ENCODE measurements around the gene GNS.

GNS gene

DNA sequence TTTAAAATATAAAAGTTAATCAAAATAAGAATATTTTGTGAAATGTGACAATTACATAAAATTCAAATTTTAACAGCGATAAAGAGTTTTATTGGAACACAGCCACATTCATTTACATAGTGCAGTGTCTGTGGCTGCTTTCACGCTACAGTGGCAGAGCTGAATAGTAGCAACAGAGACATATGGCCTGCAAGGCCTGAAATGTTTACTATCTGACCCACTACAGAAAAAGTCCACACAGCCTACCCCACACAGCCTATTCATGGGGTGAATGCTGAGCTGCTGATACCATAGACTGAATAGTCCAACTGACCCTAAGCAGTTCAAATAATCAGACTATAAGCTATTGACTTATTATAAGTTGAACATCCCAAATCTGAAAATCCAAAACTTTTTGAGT lies 13.2 kb downstream of the GNS start:
- Histone ChIP-seq H3K27ac (ENCODE audit: low read depth, low read length) (no peak overlapping the region), H3K4me1 (ENCODE audit: insufficient read depth, low read length) (no peaks in the 10 kb centered on the region), H3K27me3 (ENCODE audit: control insufficient read depth in 1 of 2, insufficient read depth in 2 of 2, low read length in 2 of 2) (no peaks in the 10 kb centered on the region), H3K9me3 (ENCODE audit: low read length) (no peaks in the 10 kb centered on the region), H3K4me3 (ENCODE audit: low read depth in 1 of 2, low read length in 2 of 2) (no peak overlapping the region), H3K36me3 (ENCODE audit: insufficient read depth, low read length) (peaks cover 59% of the 10 kb centered on the region), H3K9ac (ENCODE audit: low read length) (no peak overlapping the region)

- no peak overlapping the region for H3K4me3 ChIP-seq (ENCODE audit: low read depth in 1 of 2, low read length in 2 of 2)
- no peaks in the 10 kb centered on the region for H3K27me3 ChIP-seq (ENCODE audit: control insufficient read depth in 1 of 2, insufficient read depth in 2 of 2, low read length in 2 of 2)
- no peaks in the 10 kb centered on the region for H3K4me1 ChIP-seq (ENCODE audit: insufficient read depth, low read length)
- no peaks in the 10 kb centered on the region for H3K9me3 ChIP-seq (ENCODE audit: low read length)
- no peak overlapping the region for H3K9ac ChIP-seq (ENCODE audit: low read length)
- H3K27ac ChIP-seq (ENCODE audit: low read depth, low read length): no peak overlapping the region
- peaks cover 54% of the 10 kb centered on the region for H3K36me3 ChIP-seq (ENCODE audit: insufficient read depth, low read length)
Measured at GRCh38 chr12:64745259-64745807, 13.9 kb downstream of the GNS start.

DNA sequence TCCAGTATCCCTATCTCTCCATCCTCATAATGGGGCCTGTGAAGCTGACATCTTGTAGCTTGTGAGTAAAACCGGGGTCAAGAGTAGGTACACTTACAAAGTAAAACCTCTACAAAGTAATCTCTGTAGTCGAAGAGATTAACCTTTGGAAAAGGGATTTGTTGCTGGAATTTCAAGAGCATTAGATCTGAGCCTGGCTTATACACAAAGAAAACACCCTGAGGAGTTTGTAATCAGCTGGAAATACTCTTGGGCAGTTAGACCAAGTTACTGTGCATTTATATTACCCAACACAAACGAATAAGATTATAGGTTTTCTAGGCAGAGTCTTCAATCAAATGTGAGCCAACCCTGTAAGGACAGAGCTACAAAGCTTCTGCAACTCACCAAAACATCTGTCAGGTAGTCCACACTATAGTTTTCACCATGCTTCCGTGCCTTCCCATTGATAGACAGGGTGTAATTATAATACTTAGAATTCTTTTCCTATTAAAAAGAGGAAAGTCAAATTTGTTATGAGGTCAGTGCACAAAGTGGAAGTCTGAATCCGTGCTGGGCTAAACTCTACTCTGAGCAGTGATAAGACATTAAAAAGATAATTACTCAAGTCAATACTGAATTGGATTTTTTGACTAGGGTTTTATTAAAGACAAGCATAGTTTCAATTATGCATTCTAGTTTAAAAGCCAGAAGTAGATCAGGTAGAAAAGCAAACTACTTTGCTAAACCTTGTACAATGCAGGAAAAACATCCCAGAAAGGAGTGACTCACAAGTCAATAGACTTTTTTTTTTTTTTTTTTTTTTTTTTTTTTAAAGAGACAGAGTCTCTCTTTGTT lies 14.6 kb downstream of the GNS start:
- H3K9me3 ChIP-seq (ENCODE audit: low read length): no peaks in the 10 kb centered on the region
- H3K36me3 ChIP-seq (ENCODE audit: insufficient read depth, low read length): peaks cover 48% of the 10 kb centered on the region
- H3K27ac ChIP-seq (ENCODE audit: low read depth, low read length): no peak overlapping the region

DNA sequence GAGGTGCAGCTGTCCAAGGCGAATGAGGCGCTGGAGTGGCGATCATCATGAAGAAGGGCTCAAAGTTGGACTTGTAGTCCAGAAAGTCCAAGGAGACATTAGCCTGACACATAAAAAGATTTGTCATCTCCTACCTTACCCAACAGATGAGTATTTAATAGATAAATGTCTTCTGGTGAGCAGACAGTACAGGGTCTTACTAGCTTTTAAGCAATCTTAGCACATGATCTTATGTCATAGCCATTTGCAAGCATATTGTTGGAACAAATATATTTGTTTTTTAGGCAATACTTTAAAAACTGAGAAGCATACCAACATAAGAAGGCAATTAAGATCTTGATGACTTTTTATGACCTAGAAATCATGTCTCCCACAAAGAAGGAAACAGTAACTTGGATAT lies 16.0 kb downstream of the GNS start:
- H3K4me1 ChIP-seq (ENCODE audit: insufficient read depth, low read length): no peaks in the 10 kb centered on the region
- peaks cover 58% of the 10 kb centered on the region for H3K36me3 ChIP-seq (ENCODE audit: insufficient read depth, low read length)
- H3K4me3 ChIP-seq (ENCODE audit: low read depth in 1 of 2, low read length in 2 of 2): no peak overlapping the region
- H3K9me3 ChIP-seq (ENCODE audit: low read length): no peaks in the 10 kb centered on the region
- H3K27ac ChIP-seq (ENCODE audit: low read depth, low read length): no peak overlapping the region
- H3K27me3 ChIP-seq (ENCODE audit: control insufficient read depth in 1 of 2, insufficient read depth in 2 of 2, low read length in 2 of 2): no peaks in the 10 kb centered on the region
- H3K9ac ChIP-seq (ENCODE audit: low read length): no peak overlapping the region

More for the DNA sequence above, 14.6 kb downstream of the GNS start:
- Histone ChIP-seq H3K4me1 (ENCODE audit: insufficient read depth, low read length) (no peaks in the 10 kb centered on the region), H3K9ac (ENCODE audit: low read length) (no peak overlapping the region), H3K4me3 (ENCODE audit: low read depth in 1 of 2, low read length in 2 of 2) (no peak overlapping the region), H3K27me3 (ENCODE audit: control insufficient read depth in 1 of 2, insufficient read depth in 2 of 2, low read length in 2 of 2) (no peaks in the 10 kb centered on the region)

DNA sequence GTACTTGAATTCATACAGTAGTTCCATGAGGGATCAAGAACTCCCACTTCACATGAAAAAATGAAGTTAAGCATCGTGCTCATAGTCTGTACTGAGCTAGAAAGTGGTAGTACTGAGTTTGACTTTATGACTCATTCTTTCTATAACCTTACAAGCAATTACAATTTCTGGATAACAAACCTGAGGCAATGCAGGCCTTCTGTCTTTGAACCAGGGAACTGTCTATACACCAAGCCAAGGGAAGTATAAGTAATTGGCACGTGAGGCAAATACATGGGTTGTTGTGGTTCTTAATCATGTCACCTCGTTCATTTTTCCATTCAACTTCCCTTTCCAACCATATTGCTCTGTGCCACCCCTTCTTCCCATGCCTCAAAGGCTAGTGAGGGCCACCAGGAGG lies 16.8 kb downstream of the GNS start:
- H3K9ac ChIP-seq (ENCODE audit: low read length): no peak overlapping the region
- H3K4me1 ChIP-seq (ENCODE audit: insufficient read depth, low read length): no peaks in the 10 kb centered on the region
- H3K36me3 ChIP-seq (ENCODE audit: insufficient read depth, low read length): peaks cover 64% of the 10 kb centered on the region
- H3K4me3 ChIP-seq (ENCODE audit: low read depth in 1 of 2, low read length in 2 of 2): no peak overlapping the region
- H3K27me3 ChIP-seq (ENCODE audit: control insufficient read depth in 1 of 2, insufficient read depth in 2 of 2, low read length in 2 of 2): no peaks in the 10 kb centered on the region
- no peak overlapping the region for H3K27ac ChIP-seq (ENCODE audit: low read depth, low read length)
- no peaks in the 10 kb centered on the region for H3K9me3 ChIP-seq (ENCODE audit: low read length)

- no peaks in the 10 kb centered on the region for H3K9me3 ChIP-seq (ENCODE audit: low read length)
- no peaks in the 10 kb centered on the region for H3K4me1 ChIP-seq (ENCODE audit: insufficient read depth, low read length)
- no peak overlapping the region for H3K4me3 ChIP-seq (ENCODE audit: low read depth in 1 of 2, low read length in 2 of 2)
- no peaks in the 10 kb centered on the region for H3K27me3 ChIP-seq (ENCODE audit: control insufficient read depth in 1 of 2, insufficient read depth in 2 of 2, low read length in 2 of 2)
- H3K27ac ChIP-seq (ENCODE audit: low read depth, low read length): no peak overlapping the region
- H3K36me3 ChIP-seq (ENCODE audit: insufficient read depth, low read length): peaks cover 66% of the 10 kb centered on the region
- no peak overlapping the region for H3K9ac ChIP-seq (ENCODE audit: low read length)
Measured at GRCh38 chr12:64740646-64741045, 18.6 kb downstream of the GNS start.

DNA sequence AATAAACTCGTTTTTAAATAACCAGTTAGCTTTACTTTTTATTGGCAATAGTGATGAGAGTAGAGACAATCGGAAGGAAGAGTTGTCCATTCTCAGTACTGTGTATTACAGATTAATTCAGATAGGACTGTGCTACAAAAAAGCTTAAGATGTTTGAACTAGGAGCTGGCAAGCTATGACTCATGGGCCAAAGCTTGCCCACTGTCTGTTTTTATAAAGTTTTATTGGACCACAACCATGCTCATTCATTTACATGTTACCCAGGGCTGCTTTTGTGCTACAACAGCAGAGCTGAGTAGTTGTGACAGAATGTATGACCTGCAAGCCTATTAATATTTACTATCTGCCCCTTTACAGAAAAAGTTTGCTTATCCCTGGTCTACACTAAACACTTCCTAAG lies 19.4 kb downstream of the GNS start:
- Histone ChIP-seq H3K27ac (ENCODE audit: low read depth, low read length) (no peak overlapping the region), H3K36me3 (ENCODE audit: insufficient read depth, low read length) (peaks cover 66% of the 10 kb centered on the region), H3K4me3 (ENCODE audit: low read depth in 1 of 2, low read length in 2 of 2) (no peak overlapping the region), H3K27me3 (ENCODE audit: control insufficient read depth in 1 of 2, insufficient read depth in 2 of 2, low read length in 2 of 2) (no peaks in the 10 kb centered on the region), H3K9me3 (ENCODE audit: low read length) (no peaks in the 10 kb centered on the region), H3K9ac (ENCODE audit: low read length) (no peak overlapping the region), H3K4me1 (ENCODE audit: insufficient read depth, low read length) (no peaks in the 10 kb centered on the region)

- no peak overlapping the region for H3K9ac ChIP-seq (ENCODE audit: low read length)
- H3K9me3 ChIP-seq (ENCODE audit: low read length): no peaks in the 10 kb centered on the region
- no peaks in the 10 kb centered on the region for H3K27me3 ChIP-seq (ENCODE audit: control insufficient read depth in 1 of 2, insufficient read depth in 2 of 2, low read length in 2 of 2)
- no peak overlapping the region for H3K4me3 ChIP-seq (ENCODE audit: low read depth in 1 of 2, low read length in 2 of 2)
- H3K36me3 ChIP-seq (ENCODE audit: insufficient read depth, low read length): peaks cover 57% of the 10 kb centered on the region
- no peak overlapping the region for H3K27ac ChIP-seq (ENCODE audit: low read depth, low read length)
- H3K4me1 ChIP-seq (ENCODE audit: insufficient read depth, low read length): no peaks in the 10 kb centered on the region
Measured at GRCh38 chr12:64737539-64737938, 21.7 kb downstream of the GNS start.

DNA sequence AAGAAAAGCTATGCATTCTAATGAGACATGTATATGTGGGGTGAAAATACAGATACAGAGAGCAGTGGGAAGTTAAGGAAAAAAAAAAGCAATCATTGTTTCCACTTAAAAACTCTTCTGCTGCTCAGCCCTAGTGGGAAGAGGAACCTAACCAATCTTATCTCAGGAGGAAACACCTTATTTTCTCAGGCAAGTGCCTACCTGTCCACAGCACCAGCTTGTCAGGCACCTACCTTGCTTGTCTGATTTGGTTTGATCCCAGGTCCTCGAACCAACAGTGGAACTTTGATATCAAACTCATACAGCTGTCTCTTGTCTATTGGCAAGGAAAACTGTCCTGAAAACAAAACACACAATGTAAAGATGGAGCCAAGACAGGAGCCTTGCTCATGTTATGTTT lies 22.4 kb downstream of the GNS start:
- H3K9me3 ChIP-seq (ENCODE audit: low read length): no peaks in the 10 kb centered on the region
- H3K4me1 ChIP-seq (ENCODE audit: insufficient read depth, low read length): no peaks in the 10 kb centered on the region
- H3K27me3 ChIP-seq (ENCODE audit: control insufficient read depth in 1 of 2, insufficient read depth in 2 of 2, low read length in 2 of 2): no peaks in the 10 kb centered on the region
- H3K27ac ChIP-seq (ENCODE audit: low read depth, low read length): no peak overlapping the region
- H3K9ac ChIP-seq (ENCODE audit: low read length): no peak overlapping the region
- H3K36me3 ChIP-seq (ENCODE audit: insufficient read depth, low read length): peaks cover 54% of the 10 kb centered on the region
- H3K4me3 ChIP-seq (ENCODE audit: low read depth in 1 of 2, low read length in 2 of 2): no peak overlapping the region

DNA sequence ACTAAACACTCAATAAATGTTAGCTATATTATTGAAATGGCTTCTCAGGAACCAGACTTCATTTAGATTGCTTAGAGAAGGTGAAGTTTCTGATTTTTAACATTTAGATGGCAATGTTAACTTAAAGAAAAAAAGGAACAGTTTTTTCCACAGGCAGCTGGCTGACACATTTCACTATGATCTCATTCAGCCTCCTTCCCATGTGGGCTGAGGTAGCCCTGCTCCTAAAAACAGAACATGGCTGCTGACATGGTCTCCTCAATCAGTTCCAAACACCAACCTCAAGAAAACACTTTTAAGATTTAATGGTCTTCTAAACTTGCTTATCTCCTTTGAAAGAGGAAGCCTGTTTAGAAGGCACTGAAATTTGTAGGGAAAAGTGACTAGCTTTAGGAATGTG lies 23.8 kb downstream of the GNS start:
- H3K9ac ChIP-seq (ENCODE audit: low read length): no peak overlapping the region
- H3K36me3 ChIP-seq (ENCODE audit: insufficient read depth, low read length): peaks cover 60% of the 10 kb centered on the region
- no peak overlapping the region for H3K27ac ChIP-seq (ENCODE audit: low read depth, low read length)
- no peaks in the 10 kb centered on the region for H3K4me1 ChIP-seq (ENCODE audit: insufficient read depth, low read length)
- no peak overlapping the region for H3K4me3 ChIP-seq (ENCODE audit: low read depth in 1 of 2, low read length in 2 of 2)
- H3K27me3 ChIP-seq (ENCODE audit: control insufficient read depth in 1 of 2, insufficient read depth in 2 of 2, low read length in 2 of 2): no peaks in the 10 kb centered on the region
- no peaks in the 10 kb centered on the region for H3K9me3 ChIP-seq (ENCODE audit: low read length)

GRCh38 chr12:64733857-64734256 lies 25.3 kb downstream of the GNS start:
- Histone ChIP-seq H3K4me1 (ENCODE audit: insufficient read depth, low read length) (peaks cover 5% of the 10 kb centered on the region), H3K27me3 (ENCODE audit: control insufficient read depth in 1 of 2, insufficient read depth in 2 of 2, low read length in 2 of 2) (no peaks in the 10 kb centered on the region), H3K27ac (ENCODE audit: low read depth, low read length) (no peak overlapping the region), H3K9me3 (ENCODE audit: low read length) (no peaks in the 10 kb centered on the region), H3K9ac (ENCODE audit: low read length) (no peak overlapping the region), H3K4me3 (ENCODE audit: low read depth in 1 of 2, low read length in 2 of 2) (no peak overlapping the region), H3K36me3 (ENCODE audit: insufficient read depth, low read length) (peaks cover 55% of the 10 kb centered on the region)

DNA sequence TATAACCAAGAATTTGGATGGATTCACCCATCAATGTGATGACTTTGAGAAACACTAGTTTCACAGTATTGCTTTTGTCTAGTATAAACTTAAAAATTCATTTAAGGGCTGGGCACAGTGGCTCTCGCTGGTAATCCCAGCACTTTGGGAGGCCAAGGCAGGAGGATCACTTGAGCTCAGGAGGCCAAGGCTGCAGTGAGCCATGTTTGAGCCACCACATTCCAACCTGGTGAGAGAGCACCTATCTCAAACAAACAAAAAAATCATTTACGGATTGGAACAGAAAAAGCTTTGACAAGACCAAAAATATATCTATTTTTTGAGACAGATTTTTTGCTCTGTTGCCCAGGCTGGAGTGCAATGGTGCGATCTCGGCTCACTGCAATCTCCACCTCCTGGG lies 27.5 kb downstream of the GNS start:
- Histone ChIP-seq H3K4me3 (ENCODE audit: low read depth in 1 of 2, low read length in 2 of 2) (no peak overlapping the region), H3K4me1 (ENCODE audit: insufficient read depth, low read length) (peaks cover 5% of the 10 kb centered on the region), H3K36me3 (ENCODE audit: insufficient read depth, low read length) (peaks cover 43% of the 10 kb centered on the region), H3K27me3 (ENCODE audit: control insufficient read depth in 1 of 2, insufficient read depth in 2 of 2, low read length in 2 of 2) (no peaks in the 10 kb centered on the region), H3K9ac (ENCODE audit: low read length) (no peak overlapping the region), H3K27ac (ENCODE audit: low read depth, low read length) (no peak overlapping the region), H3K9me3 (ENCODE audit: low read length) (no peaks in the 10 kb centered on the region)
